GM12865 (cell line): ENCODE measurements around the gene LILRB3.
"Not testable (repeated sequence)": the region's sequence is repeated elsewhere in the genome, so short reads cannot be mapped to it uniquely, and the experiment has no call there.

ENCODE experiments used
- DNase-seq: peaks from one replicate; pipeline ENCODE4 v3.0.0; 2010; ENCODE audit warnings: low read depth
- H3K4me3 ChIP-seq: 2 replicates; pipeline ENCODE4 v1.5.1; 2011; ENCODE audit warnings: mild to moderate bottlenecking, low read depth, low read length, control low read depth
- CTCF ChIP-seq: IDR thresholded peaks from 2 replicates; pipeline ENCODE4 v1.5.1; 2011; ENCODE audit warnings: low read length, control low read depth, low read depth, inconsistent platforms; ENCODE audit not compliant: insufficient read depth; ENCODE audit errors: missing control alignments

LILRB3 gene

GRCh38 chr19:54218960-54219661, 3.7 kb downstream of the LILRB3 start:
- TF ChIP-seq CTCF: no peak
- DNase-seq: no peak
- H3K4me3 ChIP-seq: no peak overlapping the region

GRCh38 chr19:54218259-54218658, 4.5 kb downstream of the LILRB3 start:
- DNase-seq: no peak
- TF ChIP-seq CTCF: no peak
- H3K4me3 ChIP-seq: no peak overlapping the region

- not testable (repeated sequence) for DNase-seq, H3K4me3 ChIP-seq
These were observed 5.1 kb downstream of the LILRB3 start for GRCh38 chr19:54217517-54218247.

- no peak for DNase-seq
- no peak for TF ChIP-seq CTCF
- no peak overlapping the region for H3K4me3 ChIP-seq
These were observed 5.9 kb downstream of the LILRB3 start for GRCh38 chr19:54216869-54217268.

- DNase-seq, H3K4me3 ChIP-seq: not testable (repeated sequence)
These were observed 8.1 kb downstream of the LILRB3 start for GRCh38 chr19:54214734-54215133.

GRCh38 chr19:54214217-54214616, 8.6 kb downstream of the LILRB3 start:
- DNase-seq, H3K4me3 ChIP-seq: not testable (repeated sequence)

- no peak for DNase-seq
- no peak overlapping the region for H3K4me3 ChIP-seq
- no peak for TF ChIP-seq CTCF
These were observed 11.6 kb downstream of the LILRB3 start for GRCh38 chr19:54211235-54211634.

GRCh38 chr19:54209811-54210494, 12.9 kb downstream of the LILRB3 start:
- H3K4me3 ChIP-seq: no peak overlapping the region
- no peak for DNase-seq
- TF ChIP-seq CTCF: no peak
